DLD1 (cell line): ENCODE measurements around the gene VEGFB.

Source experiments
- in situ Hi-C: cut with HindIII; loops from 2 replicates; pipeline ENCODE4 v1.10.0; 2017; ENCODE audit warnings: low sequenced_read_pairs

Gene VEGFB

GRCh38 chr11:64210301-64211020, 23.9 kb upstream of the VEGFB start:
- in situ Hi-C loops: no loop called here

- in situ Hi-C loops: no loop called here
These were observed 23.1 kb upstream of the VEGFB start for GRCh38 chr11:64211181-64211872.

- in situ Hi-C loops: no loop called here
These were observed 17.5 kb upstream of the VEGFB start for GRCh38 chr11:64216879-64217278.

GRCh38 chr11:64218628-64219353, 15.6 kb upstream of the VEGFB start:
- in situ Hi-C loops: no loop called here

- in situ Hi-C loops: no loop called here
These were observed 15.1 kb upstream of the VEGFB start for GRCh38 chr11:64219354-64219684.

GRCh38 chr11:64219755-64220154, 14.6 kb upstream of the VEGFB start:
- in situ Hi-C loops: no loop called here

GRCh38 chr11:64220271-64220670, 14.1 kb upstream of the VEGFB start:
- in situ Hi-C loops: no loop called here

- in situ Hi-C loops: no loop called here
These were observed 13.6 kb upstream of the VEGFB start for GRCh38 chr11:64220798-64221197.

- in situ Hi-C loops: no loop called here
These were observed 11.8 kb upstream of the VEGFB start for GRCh38 chr11:64222651-64223000.

GRCh38 chr11:64223001-64223651, 11.3 kb upstream of the VEGFB start:
- in situ Hi-C loops: no loop called here

- in situ Hi-C loops: no loop called here
These were observed 10.1 kb upstream of the VEGFB start for GRCh38 chr11:64224151-64224890.

GRCh38 chr11:64224891-64225607, 9.3 kb upstream of the VEGFB start:
- in situ Hi-C loops: no loop called here

- in situ Hi-C loops: no loop called here
These were observed 8.5 kb upstream of the VEGFB start, which contains the start of the genes NUDT22 and TRPT1 for GRCh38 chr11:64225608-64226506. TSS of gene NUDT22 (plus strand) at chr11:64226274. CDS start at chr11:64226653, 379 bp downstream. TSS of gene TRPT1 (minus strand) at chr11:64226186. CDS start at chr11:64225860, 326 bp downstream.

GRCh38 chr11:64226507-64227051, 7.8 kb upstream of the VEGFB start:
- in situ Hi-C loops: no loop called here

- in situ Hi-C loops: no loop called here
These were observed 6.9 kb upstream of the VEGFB start for GRCh38 chr11:64227405-64227956.

- in situ Hi-C loops: no loop called here
These were observed 5.2 kb upstream of the VEGFB start for GRCh38 chr11:64229090-64229743.

- in situ Hi-C loops: no loop called here
These were observed 4.6 kb upstream of the VEGFB start for GRCh38 chr11:64229744-64230170.
